Measurements from ENCODE around the gene SAV1. TPM values are rescaled to one million over a fixed set of nuclear protein-coding genes. Genes with fewer than 3 reads are reported as not detected.

The SAV1 gene
- total and polyA plus RNA-seq, 2 experiments from 2014 or later: 28.6 to 30.2 TPM

DNA sequence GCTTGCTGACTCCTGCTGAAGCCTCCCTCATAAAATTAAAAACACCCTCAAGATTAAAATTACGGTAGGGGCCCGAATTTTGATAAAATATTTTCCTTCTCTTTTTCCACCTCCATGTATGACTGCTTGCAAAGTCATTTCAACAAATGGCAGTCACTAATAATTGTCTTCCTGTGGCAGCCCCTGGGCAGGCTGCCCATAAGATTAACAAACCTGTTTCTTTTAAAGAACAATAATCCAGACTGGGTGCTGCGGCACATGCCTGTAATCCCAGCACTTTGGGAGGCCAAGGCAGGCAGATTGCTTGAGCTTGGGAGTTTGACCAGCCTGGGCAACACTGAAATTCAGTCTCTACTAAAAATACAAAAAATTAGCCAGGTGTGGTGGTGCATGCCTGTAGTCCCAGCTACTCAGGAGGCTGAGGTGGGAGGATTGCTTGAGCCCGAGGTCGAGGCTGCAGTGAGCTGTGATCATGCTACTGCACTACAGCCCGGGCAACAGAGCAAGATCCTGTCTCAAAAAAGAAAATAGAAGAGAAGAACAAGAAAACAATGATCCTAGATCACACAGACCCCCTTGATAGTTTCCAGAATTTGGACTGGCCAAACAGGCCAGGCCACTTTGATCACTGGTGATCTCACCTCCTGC lies 8.7 kb downstream of the SAV1 start:
- H3K27me3 ChIP-seq (replicated peaks; ENCODE audit: insufficient read depth): no peaks in the 10 kb centered on the region
- peaks cover 7% of the 10 kb centered on the region; the same call in 1 of the 2 replicates for H3K36me3 ChIP-seq (ENCODE audit: low read depth)
- DNase-seq: peak; percentile 26
- no peaks in the 10 kb centered on the region for H3K9me3 ChIP-seq (ENCODE audit: low read depth)
- H3K27ac ChIP-seq: no peak overlapping the region
- in situ Hi-C loops (cut with MboI): no loop called here
- H3K79me2 ChIP-seq (ENCODE audit: insufficient read depth): peaks cover 95% of the 10 kb centered on the region
- WGBS, 2 experiments (ENCODE audit: low coverage in 1 of 2, low lambda C conversion rate in 2 of 2, missing lambda C conversion rate in 2 of 2): 80 to 82% methylated on average over 6 of the region's 6 CpGs
- peaks cover 28% of the 10 kb centered on the region for H3F3A ChIP-seq (ENCODE audit: insufficient read depth)
- TF ChIP-seq EZH2 (IDR thresholded peaks at IDR 0.05; ENCODE audit: insufficient read depth, poor library complexity, severe bottlenecking) (no peak), EZH2phosphoT487 (IDR thresholded peaks at IDR 0.05; ENCODE audit: insufficient read depth, low read depth) (no peak)
- H3K4me1 ChIP-seq (ENCODE audit: insufficient read depth): peaks cover 30% of the 10 kb centered on the region
- no peak overlapping the region for H3K4me3 ChIP-seq
- H3K9me2 ChIP-seq (ENCODE audit: insufficient read depth): no peaks in the 10 kb centered on the region
- no peak overlapping the region for H2AFZ ChIP-seq
- no peak overlapping the region for H3K9ac ChIP-seq
- H3K4me2 ChIP-seq (ENCODE audit: unreplicated experiment): no peak overlapping the region
- H4K20me1 ChIP-seq (ENCODE audit: insufficient read depth): no peaks in the 10 kb centered on the region

DNA sequence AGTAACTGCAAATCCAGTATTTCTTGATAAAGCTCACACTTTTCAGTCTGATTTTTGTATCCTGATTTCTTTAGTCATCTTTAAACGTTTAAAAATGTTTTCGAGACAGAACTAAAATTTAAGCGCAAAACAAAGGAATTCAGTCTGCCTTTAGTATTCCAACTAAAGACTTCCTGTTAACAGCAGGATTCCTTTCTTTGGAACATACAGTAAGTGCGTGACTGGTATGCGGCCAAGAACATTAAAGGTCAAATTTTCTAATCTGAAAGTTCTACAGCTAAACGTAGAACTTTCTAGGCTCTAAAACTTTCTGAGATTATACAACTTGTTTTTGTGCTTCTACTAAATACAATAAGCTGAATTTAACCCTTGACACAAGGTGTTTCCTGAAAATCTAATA lies 9.9 kb downstream of the SAV1 start:
- Histone ChIP-seq H3K4me3 (peak overlapping the region; percentile 57), H3K27ac (peak overlapping the region; percentile 73), H3F3A (ENCODE audit: insufficient read depth) (peaks cover 28% of the 10 kb centered on the region), H3K9me3 (ENCODE audit: low read depth) (no peaks in the 10 kb centered on the region), H2AFZ (peak overlapping the region; percentile 48), H3K4me2 (ENCODE audit: unreplicated experiment) (peak overlapping the region; percentile 72), H3K9ac (peak overlapping the region; percentile 57), H3K4me1 (ENCODE audit: insufficient read depth) (peaks cover 30% of the 10 kb centered on the region), H3K36me3 (ENCODE audit: low read depth) (peaks cover 7% of the 10 kb centered on the region; the same call in 1 of the 2 replicates), H3K9me2 (ENCODE audit: insufficient read depth) (no peaks in the 10 kb centered on the region), H3K27me3 (replicated peaks; ENCODE audit: insufficient read depth) (no peaks in the 10 kb centered on the region), H3K79me2 (ENCODE audit: insufficient read depth) (peaks cover 95% of the 10 kb centered on the region), H4K20me1 (ENCODE audit: insufficient read depth) (no peaks in the 10 kb centered on the region)
- WGBS, 2 experiments (ENCODE audit: low coverage in 1 of 2, low lambda C conversion rate in 2 of 2, missing lambda C conversion rate in 2 of 2): 2 to 3% methylated on average over 6 of the region's 6 CpGs
- DNase-seq: peak; percentile 80
- in situ Hi-C loops (cut with MboI): no loop called here
- no peak for TF ChIP-seq EZH2phosphoT487 (IDR thresholded peaks at IDR 0.05; ENCODE audit: insufficient read depth, low read depth)
- TF ChIP-seq EZH2 (IDR thresholded peaks at IDR 0.05; ENCODE audit: insufficient read depth, poor library complexity, severe bottlenecking): no peak

- Histone ChIP-seq H3K9me3 (ENCODE audit: low read depth) (no peaks in the 10 kb centered on the region), H2AFZ (peak overlapping the region; percentile 48), H3K27me3 (replicated peaks; ENCODE audit: insufficient read depth) (no peaks in the 10 kb centered on the region), H4K20me1 (ENCODE audit: insufficient read depth) (no peaks in the 10 kb centered on the region), H3F3A (ENCODE audit: insufficient read depth) (peaks cover 28% of the 10 kb centered on the region), H3K9me2 (ENCODE audit: insufficient read depth) (no peaks in the 10 kb centered on the region), H3K4me1 (ENCODE audit: insufficient read depth) (peaks cover 30% of the 10 kb centered on the region), H3K4me3 (peak overlapping the region; percentile 57), H3K79me2 (ENCODE audit: insufficient read depth) (peaks cover 95% of the 10 kb centered on the region), H3K9ac (peak overlapping the region; percentile 57), H3K36me3 (ENCODE audit: low read depth) (peaks cover 7% of the 10 kb centered on the region; the same call in 1 of the 2 replicates), H3K4me2 (ENCODE audit: unreplicated experiment) (peak overlapping the region; percentile 72), H3K27ac (peak overlapping the region; percentile 73)
- TF ChIP-seq EZH2phosphoT487 (IDR thresholded peaks at IDR 0.05; ENCODE audit: insufficient read depth, low read depth): no peak
- no peak for TF ChIP-seq EZH2 (IDR thresholded peaks at IDR 0.05; ENCODE audit: insufficient read depth, poor library complexity, severe bottlenecking)
- in situ Hi-C loops (cut with MboI): no loop called here
- DNase-seq: peak; percentile 52
- 10 to 15% methylated on average over 2 of the region's 2 CpGs for WGBS, 2 experiments (ENCODE audit: low coverage in 1 of 2, low lambda C conversion rate in 2 of 2, missing lambda C conversion rate in 2 of 2)
These were observed 10.4 kb downstream of the SAV1 start for GRCh38 chr14:50657753-50658152.

- Histone ChIP-seq H3F3A (ENCODE audit: insufficient read depth) (peaks cover 28% of the 10 kb centered on the region), H3K4me2 (ENCODE audit: unreplicated experiment) (no peak overlapping the region), H3K4me3 (no peak overlapping the region), H3K9me2 (ENCODE audit: insufficient read depth) (no peaks in the 10 kb centered on the region), H3K27ac (no peak overlapping the region), H3K9ac (no peak overlapping the region), H3K27me3 (replicated peaks; ENCODE audit: insufficient read depth) (no peaks in the 10 kb centered on the region), H3K79me2 (ENCODE audit: insufficient read depth) (peaks cover 95% of the 10 kb centered on the region), H3K9me3 (ENCODE audit: low read depth) (no peaks in the 10 kb centered on the region), H3K4me1 (ENCODE audit: insufficient read depth) (peaks cover 36% of the 10 kb centered on the region), H4K20me1 (ENCODE audit: insufficient read depth) (no peaks in the 10 kb centered on the region), H3K36me3 (ENCODE audit: low read depth) (peaks cover 7% of the 10 kb centered on the region; the same call in 1 of the 2 replicates), H2AFZ (no peak overlapping the region)
- in situ Hi-C loops (cut with MboI): no loop called here
- 84 to 87% methylated on average over 6 of the region's 6 CpGs for WGBS, 2 experiments (ENCODE audit: low coverage in 1 of 2, low lambda C conversion rate in 2 of 2, missing lambda C conversion rate in 2 of 2)
- TF ChIP-seq EZH2 (IDR thresholded peaks at IDR 0.05; ENCODE audit: insufficient read depth, poor library complexity, severe bottlenecking): no peak
- TF ChIP-seq EZH2phosphoT487 (IDR thresholded peaks at IDR 0.05; ENCODE audit: insufficient read depth, low read depth): no peak
- no peak for DNase-seq
These were observed 11.3 kb downstream of the SAV1 start for GRCh38 chr14:50656776-50657175.

Data from GM23248 (cell line).